ENCODE data around the gene ACTR1A.

DNA sequence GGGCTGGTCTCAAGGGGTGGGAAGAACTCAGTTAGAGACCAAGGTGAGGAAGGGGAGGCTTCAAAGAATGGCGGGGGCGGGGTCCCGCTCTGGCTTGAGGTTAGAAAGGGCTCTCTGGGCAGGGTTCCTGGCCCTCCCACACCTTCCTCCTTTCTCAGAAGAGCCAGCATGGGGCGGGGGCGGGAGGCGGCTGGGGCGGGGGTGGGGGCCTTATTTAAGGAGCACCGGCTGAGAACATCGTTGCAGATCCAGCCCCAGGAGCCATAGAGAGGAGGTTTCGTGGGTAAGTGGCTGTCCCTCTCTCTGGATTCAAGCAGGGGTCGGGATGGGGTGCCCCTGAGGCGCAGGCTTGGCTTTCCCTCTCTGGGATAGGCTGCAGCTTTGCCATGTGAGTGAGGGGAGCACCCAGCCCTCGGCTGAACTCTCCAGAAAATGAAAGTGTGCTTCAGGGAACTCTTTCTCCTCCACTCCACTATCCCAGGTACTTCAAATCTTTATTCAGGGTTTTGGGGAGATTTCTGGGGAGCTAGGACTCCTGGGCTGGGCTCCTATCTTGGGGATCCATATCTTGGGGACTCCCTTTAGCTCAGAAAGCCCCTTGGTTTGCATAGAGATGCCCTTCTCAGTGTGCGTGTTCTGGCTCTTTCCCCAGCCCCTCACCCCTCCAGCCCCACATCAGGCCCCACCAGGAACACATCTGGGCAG, 66.8 kb downstream of the ACTR1A start:
- TF ChIP-seq, protein P1, sequence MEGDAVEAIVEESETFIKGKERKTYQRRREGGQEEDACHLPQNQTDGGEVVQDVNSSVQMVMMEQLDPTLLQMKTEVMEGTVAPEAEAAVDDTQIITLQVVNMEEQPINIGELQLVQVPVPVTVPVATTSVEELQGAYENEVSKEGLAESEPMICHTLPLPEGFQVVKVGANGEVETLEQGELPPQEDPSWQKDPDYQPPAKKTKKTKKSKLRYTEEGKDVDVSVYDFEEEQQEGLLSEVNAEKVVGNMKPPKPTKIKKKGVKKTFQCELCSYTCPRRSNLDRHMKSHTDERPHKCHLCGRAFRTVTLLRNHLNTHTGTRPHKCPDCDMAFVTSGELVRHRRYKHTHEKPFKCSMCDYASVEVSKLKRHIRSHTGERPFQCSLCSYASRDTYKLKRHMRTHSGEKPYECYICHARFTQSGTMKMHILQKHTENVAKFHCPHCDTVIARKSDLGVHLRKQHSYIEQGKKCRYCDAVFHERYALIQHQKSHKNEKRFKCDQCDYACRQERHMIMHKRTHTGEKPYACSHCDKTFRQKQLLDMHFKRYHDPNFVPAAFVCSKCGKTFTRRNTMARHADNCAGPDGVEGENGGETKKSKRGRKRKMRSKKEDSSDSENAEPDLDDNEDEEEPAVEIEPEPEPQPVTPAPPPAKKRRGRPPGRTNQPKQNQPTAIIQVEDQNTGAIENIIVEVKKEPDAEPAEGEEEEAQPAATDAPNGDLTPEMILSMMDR (IDR thresholded peaks at IDR 0.05; ENCODE audit: insufficient read depth, low read length, poor library complexity, severe bottlenecking): no peak
- no peak for TF ChIP-seq EZH2phosphoT487 (conservative IDR thresholded peaks at IDR 0.05; ENCODE audit: low read length)
